GM21390 (cell line): Measurements from ENCODE around the gene PLD2.
"Not testable (repeated sequence)": the region's sequence is repeated elsewhere in the genome, so short reads cannot be mapped to it uniquely, and the experiment has no call there.

Source experiments
- ATAC-seq: cut with Tn5 transposase; IDR thresholded peaks from one replicate; pipeline ENCODE4 v1.9.1; 2021; ENCODE audit not compliant: unreplicated experiment

Gene PLD2

DNA sequence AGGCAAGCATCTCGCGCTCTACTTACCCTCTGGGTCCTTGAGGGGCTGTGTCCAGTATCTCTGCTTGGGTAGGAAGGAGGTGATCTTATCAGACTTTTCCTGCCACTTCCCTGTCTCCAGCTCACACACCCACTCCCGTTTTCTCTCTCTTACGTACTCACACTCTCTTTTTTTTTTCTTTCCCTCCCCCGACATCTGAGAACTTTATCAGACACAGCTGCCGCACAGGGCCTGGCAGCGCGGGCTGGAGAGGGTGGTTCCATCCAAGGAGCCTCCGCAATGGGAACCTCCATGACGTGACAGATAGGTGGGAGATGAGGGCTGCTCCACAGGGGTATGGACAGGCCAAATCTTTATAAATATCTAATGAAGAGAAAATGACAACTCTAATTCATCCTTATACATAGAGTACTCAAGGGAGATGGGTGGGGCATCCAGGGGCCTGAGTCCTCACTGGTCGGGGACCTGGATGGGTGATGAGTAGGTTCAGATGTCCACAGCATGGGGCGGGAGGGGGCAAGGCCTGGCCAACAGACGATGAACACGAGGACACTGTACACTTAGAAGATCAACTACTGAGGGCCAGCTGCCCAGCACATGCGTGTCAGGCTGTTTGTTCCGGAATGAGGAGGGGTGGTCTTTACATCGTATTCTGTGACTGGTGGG is 49.5 kb downstream of the PLD2 start:
- no peak for ATAC-seq

DNA sequence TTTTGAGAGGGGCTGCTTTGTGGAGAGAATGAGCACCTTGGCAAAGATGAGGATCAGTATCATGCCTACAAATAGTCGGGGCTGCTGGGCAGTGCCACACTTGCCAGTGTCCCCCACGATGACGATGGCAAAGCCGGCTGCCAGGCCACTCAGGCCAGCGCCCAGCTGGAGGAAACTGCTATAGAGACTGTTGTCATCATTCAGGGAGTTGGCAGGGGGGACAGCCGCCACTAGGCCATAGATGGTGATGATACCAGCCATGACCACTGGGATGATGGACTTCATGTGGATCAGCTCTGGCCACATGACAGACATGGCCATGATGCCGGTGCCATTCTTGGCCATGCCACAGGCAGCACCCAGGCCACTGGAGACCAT is 50.0 kb downstream of the PLD2 start:
- ATAC-seq, result no peak

DNA sequence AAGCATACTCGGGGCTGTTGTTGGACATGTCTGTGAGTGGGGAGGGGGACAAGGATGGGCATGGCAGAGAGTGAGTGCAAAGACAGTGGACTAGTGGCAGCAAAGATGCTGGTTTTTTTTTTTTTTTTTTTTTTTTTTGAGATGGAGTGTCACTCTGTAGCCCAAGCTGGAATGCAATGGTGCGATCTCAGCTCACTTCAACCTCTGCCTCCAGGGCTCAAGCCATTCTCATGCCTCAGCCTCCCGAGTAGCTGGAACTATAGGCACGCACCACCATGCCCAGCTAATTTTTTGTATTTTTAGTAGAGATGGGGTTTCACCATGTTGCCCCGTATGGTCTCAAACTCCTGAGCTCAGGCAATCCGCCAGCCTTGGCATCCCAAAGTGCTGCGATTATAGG is 50.4 kb downstream of the PLD2 start:
- ATAC-seq, result not testable (repeated sequence)

DNA sequence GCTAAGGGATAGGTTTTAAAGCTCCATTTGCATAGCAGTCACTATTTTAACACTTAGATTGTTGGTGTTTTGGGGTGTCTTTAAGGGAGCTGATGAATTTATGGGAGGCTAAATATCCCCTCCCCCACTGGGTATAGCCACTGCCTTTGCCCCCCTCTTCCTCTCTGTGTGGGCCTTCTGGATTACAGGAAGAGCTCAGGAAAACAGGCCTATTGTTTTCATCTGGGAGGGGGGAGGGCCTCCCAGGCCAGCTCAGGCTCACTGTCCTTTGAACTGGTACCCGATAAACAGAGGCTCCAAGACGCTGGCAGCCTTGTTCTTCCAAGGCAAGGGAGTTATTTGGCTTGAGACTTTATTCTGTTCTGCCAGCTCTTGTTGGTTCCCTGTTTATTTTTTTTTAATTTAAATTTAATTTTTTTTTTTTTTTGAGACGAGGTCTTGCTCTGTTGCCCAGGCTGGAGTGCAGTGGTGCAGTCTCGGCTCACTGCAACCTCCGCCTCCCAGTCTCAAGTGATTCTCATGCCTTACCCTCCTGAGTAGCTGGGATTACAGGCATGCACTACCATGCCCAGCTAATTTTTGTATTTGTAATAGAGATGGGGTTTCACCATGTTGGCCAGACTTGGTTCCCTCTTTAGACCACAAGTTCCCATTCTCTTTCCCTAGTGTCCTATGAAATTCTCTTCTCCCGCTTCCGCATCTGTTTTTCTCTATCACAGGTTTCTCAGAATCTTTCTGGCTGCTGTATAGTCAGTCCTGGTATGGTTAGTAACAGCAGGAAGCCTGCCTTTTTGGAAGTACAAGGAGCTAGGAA is 51.3 kb downstream of the PLD2 start:
- ATAC-seq, result no peak

DNA sequence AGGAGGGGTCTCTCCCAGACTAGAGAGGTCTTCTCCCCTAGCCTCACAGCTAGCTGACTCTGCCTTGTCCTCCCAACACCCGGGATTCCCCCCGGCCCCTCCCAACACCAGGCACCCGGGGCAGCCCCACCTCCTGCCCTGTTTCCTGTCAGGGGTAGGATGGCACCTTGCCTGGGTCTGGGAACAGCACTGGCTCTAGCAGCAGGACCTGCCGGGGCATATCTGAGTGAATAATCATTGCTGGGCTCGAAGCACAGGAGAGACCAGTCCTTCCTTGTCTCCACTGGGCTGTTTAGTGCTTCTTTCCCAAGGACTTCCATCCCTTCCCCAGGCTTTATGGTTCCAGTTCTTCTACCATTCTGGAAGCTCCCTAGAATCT is 51.9 kb downstream of the PLD2 start:
- no peak for ATAC-seq

DNA sequence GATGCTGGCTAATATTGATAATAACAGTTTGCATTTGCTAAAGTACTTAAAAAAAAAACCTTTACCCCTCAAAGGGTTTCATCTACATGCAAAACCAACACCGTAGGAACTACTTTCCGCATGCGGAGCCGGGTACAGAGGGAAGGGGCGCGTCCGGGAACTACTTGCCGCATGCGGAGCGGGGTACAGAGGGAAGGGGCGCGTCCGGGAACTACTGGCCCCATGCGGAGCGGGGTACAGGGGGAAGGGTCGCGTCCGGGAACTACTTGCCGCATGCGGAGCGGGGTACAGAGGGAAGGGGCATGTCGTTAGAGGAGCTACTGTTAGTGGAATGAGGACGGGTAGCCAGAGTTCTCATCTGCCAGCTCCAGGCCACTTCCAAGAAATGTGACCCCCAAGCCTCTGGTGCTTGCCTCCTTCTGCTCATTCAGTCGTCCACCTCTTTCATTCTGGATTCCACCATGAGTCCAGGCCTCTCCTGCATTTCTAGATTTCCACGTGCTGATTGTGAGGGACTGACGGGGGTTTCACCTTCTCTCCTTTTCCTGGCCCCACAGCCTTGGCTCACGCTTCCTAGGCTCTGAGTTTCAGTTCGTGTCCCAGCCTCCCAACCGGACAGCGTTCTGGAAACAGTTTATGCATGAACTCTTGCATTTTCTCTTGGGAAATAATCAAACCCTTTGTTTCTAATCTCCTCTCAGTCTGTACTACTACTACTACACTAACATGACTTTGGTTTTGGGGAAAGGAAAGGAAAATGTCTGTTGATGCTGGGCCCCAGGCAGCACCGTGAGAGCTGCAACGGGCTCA is 53.1 kb downstream of the PLD2 start:
- ATAC-seq, result no peak

DNA sequence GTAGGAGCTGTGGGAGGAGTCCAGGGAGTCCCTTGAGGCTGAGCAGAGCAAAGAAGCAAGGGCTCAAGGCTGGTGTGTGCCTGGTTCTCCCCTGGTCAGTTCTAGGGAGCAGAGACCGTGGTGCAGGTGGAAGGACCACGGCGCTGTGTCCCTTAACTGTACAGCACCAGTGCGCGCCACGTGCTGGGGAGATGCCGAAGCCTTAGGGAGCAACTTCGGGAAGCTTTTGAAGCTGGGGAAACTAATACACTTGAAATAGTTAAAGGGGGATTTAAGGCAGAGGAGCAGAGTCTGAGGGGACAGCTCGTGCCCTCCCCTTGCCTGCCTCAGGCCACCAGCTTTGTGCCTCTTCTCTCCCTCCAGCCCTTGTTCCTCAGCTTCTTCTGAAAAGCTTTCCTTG is 53.7 kb downstream of the PLD2 start:
- ATAC-seq, result no peak

DNA sequence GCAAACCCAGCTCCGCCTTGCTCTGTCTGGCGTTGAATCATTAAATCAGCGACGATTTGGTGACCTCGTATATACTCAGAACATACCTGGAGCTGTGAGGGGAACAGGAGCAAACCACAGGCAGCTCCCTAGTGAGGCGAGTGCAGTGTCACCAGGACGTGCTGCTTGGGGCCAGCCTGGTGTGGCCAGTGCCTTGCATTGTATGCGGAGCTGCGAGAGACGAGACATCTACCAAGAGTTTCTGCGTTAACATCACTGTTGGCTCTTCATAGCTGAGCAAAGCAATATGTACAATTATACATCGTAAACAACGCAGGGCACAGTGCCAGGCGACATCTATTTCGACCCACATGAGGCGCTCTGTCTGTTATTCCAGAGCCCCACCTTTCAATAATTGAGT is 54.1 kb downstream of the PLD2 start:
- no peak for ATAC-seq

DNA sequence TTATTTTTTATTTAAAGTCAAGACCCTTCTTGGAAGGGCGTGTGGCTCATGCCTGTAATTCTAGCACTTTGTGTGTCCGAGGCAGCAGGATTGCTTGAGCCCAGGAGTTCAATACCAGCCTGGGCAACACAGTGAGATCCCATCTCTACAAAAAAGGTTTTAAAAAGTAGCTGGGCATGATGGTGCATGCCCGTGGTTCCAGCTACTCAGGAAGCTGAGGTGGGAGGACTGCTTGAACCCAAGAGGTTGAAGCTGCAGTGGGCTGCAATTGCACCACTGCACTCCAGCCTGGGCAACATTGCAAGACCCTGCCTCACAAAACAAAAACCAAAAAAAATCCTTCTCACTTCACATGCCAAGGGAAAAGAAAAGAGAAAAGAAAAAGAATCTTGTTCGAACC is 55.8 kb downstream of the PLD2 start:
- ATAC-seq, result no peak

DNA sequence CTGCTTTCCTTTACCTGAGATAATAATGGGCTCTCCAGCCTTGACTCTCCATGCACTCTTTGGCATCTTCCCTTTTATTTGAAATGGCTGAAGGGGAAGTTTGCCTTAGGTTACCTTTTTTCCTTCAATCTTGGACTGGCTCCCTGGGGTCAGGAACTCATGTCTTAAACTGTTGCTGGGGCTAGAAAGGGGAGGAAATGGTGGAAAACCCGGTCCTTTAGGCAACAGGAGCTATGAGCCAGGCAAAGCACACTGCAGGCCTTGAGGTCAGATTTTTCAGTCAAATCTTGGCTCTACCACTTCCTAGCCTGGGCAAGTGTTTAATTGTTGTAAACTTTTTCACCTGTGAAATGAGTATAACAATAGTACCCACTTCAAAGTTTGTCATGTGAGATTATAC is 56.4 kb downstream of the PLD2 start:
- no peak for ATAC-seq

DNA sequence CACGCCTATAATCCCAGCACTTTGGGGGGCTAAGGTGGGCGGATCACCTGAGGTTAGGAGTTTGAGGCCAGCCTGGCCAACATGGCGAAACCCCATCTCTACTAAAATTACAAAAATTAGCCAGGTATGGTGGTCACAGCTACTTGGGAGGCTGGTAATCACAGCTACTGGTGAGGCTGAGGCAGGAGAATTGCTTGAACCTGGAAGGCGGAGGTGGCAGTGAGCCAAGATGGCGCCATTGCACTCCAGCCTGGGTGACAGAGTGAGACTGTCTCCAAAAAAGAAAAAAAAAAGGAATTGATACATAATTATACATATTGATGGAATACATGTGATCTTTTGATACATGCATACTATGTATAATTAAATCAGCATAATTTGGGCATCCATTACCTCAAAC is 60.6 kb downstream of the PLD2 start:
- ATAC-seq, result not testable (repeated sequence)

DNA sequence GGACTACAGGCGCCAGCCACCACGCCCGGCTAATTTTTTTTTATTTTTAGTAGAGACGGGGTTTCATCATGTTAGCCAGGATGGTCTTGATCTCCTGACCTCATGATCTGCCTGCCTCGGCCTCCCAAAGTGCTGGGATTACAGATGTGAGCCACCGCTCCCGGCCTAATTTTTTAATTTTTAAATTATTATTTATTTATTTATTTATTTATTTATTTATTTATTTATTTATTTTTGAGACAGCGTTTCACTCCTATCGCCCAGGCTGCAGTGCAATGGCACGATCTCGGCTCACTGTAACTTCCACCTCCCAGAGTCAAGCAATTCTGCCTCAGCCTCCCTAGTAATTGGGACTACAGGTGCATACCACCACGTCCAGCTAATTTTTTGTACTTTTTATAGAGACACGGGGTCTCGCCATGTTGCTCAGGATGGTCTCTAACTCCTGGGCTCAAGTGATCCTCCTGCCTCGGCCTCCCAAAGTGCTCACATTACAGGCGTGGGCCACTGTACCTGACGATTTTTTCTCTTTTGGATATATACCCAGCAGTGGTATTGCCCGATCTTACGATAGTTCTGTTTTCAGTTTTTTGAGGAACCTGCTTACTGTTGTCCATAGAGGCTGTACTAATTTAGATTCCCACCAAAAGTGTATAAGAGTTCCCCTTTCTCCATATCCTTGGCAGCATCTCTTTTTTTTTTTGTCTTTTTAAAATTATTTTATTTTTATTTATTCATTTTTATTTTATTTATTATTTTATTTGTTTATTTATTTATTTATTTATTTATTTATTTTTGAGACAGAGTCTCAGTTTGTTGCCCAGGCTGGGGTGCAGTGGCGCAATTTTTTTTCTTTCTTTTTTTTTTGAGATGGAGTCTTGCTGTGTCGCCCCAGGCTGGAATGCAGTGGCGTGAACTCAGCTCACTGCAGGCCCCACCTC is 62.4 kb downstream of the PLD2 start:
- not testable (repeated sequence) for ATAC-seq

DNA sequence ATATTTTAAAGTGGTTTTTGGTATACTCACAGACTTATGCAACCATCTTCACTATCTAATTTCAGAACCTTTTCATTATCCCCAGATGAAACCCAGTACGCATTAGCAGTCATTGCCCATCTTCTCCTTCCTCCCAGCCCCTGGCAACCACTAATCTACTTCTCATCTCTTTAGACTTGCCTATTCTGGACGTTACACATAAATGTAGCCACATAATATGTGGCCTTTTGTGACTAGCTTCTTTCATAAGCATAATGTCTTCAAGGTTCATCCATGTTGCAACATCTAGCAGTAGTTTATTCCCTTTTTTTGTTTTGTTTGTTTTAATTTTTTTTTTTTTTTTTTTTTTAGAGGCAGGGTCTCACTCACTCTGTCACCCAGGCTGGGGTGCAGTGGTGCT is 63.9 kb downstream of the PLD2 start:
- no peak for ATAC-seq

DNA sequence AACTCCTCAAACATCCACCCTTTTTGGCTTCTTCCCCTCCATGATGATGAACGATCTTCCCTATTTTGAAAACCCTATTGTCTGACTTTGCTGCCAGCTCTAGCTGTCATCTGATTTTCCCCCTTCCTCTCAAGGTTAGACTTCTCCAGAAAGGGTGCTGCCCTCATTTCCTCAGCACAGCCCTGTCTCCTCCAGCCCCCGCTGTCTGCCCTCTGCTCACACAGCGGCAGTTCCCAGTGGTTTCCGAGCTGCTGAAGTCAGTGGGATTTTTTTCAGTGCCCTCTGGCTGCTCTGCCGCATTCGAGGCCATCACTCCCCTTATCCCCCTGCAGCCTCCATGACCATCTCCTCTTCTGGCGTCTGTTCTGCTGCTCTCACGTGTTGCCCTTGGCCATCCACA is 65.8 kb downstream of the PLD2 start:
- ATAC-seq, result no peak
